Esophagus muscularis mucosa (tissue), 3 donors: ENCODE data around the gene PAX1.

Experiments
- CTCF ChIP-seq, 3 experiments: fragments of 200-600 bp in 2 of 3; fragments of 450-650 bp in 1 of 3; sonication (generic) in 2 of 3; IDR thresholded peaks; one replicate each; pipeline ENCODE4 v1.5.1; 2017 to 2019; ENCODE audit warnings: antibody characterized with exemption in 3 of 3, mild to moderate bottlenecking in 2 of 3, moderate library complexity in 1 of 3
- POLR2A ChIP-seq: fragments of 450-650 bp; IDR thresholded peaks from one replicate; pipeline ENCODE4 v1.6.1; 2017; ENCODE audit warnings: antibody characterized with exemption, moderate library complexity, mild to moderate bottlenecking, low read depth
- POLR2AphosphoS5 ChIP-seq, 2 donors: sonication (generic); formaldehyde crosslinking; IDR thresholded peaks; one replicate each; pipeline ENCODE4 v1.6.1; 2017; ENCODE audit warnings: antibody characterized with exemption in 2 of 2

DNA sequence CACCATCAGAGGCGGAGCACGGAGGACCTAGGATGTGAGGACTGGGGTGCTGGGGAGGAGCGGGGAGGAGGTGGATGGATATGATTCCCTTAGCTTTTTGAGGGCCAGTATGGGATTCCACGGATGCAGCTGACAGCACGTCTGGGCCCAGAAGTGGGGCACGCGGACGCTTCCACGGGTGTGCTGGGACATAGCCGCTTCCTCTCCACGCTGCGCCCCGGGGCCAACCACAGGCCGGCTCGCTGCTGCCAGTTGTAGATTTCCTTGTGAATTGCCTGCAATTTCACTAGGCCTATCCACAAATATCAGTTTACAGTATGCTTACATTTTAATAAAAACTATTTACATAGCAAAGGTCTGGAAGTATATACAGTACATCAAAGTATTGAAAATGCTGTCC is 23.9 kb downstream of the PAX1 start:
- no peak for TF ChIP-seq POLR2A
- TF ChIP-seq CTCF (IDR thresholded peaks at IDR 0.05) = no peak
- no peak for TF ChIP-seq POLR2AphosphoS5 (IDR thresholded peaks at IDR 0.05)
